GOT3 (cell line): ENCODE data around the gene SLC7A9.
"Not testable (repeated sequence)": the region's sequence is repeated elsewhere in the genome, so short reads cannot be mapped to it uniquely, and the experiment has no call there.

ENCODE experiments used
- DNase-seq: peaks from one replicate; lab custom pipeline; 2025; ENCODE audit warnings: mixed read lengths; lab: John Stamatoyannopoulos, UW

The SLC7A9 gene

GRCh38 chr19:32881766-32882165 is 12.2 kb upstream of the SLC7A9 start:
- no peak for DNase-seq

- DNase-seq: no peak
These were observed 11.1 kb upstream of the SLC7A9 start for GRCh38 chr19:32880622-32881021.

GRCh38 chr19:32879741-32880140 is 10.2 kb upstream of the SLC7A9 start:
- no peak for DNase-seq

GRCh38 chr19:32878988-32879387 is 9.4 kb upstream of the SLC7A9 start:
- no peak for DNase-seq

- no peak for DNase-seq
These were observed 8.6 kb upstream of the SLC7A9 start for GRCh38 chr19:32877977-32878745.

- DNase-seq: no peak
These were observed 7.9 kb upstream of the SLC7A9 start for GRCh38 chr19:32877323-32877912.

DNA sequence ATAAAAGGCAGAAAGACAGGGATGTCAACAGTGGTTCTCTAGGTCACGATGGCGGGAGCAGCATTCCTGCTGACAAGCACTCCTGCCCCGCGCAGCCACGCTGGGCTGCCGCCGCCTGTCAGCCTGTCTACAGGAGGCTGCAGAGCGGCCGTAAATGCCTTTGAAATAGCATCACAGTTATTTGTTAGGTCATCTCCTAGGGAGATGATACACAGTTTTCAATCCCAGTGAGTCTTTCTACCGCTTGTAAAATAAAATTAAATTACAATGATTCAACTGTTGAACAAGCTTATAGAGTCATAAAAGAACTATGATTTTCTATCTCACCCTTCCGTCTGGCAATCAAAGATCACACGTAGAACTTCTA is 7.3 kb upstream of the SLC7A9 start:
- DNase-seq: no peak

GRCh38 chr19:32876236-32876918 is 6.8 kb upstream of the SLC7A9 start:
- DNase-seq: no peak

GRCh38 chr19:32875428-32875827 is 5.9 kb upstream of the SLC7A9 start:
- no peak for DNase-seq

- DNase-seq: no peak
These were observed 5.0 kb upstream of the SLC7A9 start for GRCh38 chr19:32874605-32875004.

DNA sequence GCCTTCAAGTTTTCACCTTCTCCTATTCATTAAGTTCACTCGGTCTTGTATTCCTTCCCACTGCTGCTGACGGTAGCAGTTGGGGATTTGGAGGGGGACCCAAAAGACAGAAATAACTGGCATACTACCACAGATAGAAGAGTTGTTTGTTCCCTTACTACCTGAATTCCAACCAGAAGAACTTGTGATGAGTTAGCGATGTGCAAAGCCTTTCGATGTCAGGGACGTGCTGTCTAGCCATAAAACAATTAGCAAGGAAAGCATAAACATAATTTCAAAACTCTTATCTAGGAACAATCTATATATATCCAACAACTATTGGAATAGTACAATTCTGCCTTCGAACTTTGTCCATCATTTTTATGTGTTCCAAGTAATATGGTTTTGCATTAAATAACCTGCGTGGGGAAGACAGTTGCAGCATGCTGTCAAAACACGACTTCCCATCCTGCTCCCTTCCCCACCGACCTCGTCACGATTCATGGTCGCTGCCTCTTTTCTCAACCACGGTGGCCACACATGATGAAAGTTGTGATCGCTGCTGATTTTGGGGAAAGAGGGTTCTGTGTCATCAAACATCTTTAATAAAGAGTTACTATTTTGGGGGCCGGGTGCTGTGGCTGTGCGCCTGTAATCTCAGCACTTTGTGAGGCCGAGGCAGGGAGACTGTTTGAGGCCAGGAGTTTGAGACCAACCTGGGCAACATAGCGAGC is 3.8 kb upstream of the SLC7A9 start:
- DNase-seq: no peak

DNA sequence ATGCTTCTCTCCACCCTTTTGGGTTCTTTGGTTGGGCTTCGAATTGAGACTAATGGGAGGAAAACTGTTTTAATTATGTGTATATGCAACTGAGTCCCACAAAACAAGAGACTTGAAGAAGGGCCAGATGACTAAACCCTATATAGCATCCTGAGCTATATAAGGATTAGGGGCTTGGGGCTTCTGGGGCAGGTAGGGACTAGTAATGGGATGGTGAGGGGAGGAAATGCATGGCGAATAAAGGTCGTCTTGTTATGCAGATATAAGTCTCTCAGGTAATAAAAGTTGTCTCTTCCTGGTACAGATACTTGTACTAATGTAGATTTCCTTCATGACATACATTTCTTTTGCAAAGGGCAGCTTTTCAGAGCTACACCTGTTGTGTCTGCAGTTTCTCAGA is 2.8 kb upstream of the SLC7A9 start:
- no peak for DNase-seq

GRCh38 chr19:32870981-32871451 is 1.4 kb upstream of the SLC7A9 start:
- no peak for DNase-seq

DNA sequence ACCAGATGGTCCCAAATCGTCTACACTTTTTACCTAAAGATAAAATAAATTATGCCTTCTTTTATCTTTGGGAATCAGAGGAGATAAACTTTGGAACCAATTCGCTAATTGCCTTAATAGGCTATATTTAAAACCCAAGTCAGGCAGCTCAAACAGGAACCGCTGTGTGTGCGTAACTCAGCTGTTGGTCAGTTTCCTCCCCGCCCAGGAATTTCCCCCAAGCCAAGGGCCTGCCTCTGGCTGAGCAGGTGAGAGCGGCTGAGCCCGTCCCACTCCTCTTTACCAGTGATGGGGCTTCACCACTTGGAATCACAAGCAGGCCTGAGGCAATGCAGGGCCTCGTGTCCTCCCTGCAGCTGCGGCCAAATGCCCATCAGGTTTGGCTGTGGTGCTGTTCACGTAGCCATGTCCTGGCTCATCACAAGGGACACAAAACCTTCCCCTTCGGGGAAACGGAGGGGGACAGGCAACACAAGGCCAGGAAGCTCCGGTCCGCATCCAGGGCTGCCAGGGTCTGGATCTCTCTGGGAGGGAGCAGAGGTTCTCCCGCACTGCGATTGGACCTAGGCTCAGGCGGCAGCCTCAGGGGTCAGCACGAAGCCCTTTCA is 503 bp upstream of the SLC7A9 start:
- no peak for DNase-seq

DNA sequence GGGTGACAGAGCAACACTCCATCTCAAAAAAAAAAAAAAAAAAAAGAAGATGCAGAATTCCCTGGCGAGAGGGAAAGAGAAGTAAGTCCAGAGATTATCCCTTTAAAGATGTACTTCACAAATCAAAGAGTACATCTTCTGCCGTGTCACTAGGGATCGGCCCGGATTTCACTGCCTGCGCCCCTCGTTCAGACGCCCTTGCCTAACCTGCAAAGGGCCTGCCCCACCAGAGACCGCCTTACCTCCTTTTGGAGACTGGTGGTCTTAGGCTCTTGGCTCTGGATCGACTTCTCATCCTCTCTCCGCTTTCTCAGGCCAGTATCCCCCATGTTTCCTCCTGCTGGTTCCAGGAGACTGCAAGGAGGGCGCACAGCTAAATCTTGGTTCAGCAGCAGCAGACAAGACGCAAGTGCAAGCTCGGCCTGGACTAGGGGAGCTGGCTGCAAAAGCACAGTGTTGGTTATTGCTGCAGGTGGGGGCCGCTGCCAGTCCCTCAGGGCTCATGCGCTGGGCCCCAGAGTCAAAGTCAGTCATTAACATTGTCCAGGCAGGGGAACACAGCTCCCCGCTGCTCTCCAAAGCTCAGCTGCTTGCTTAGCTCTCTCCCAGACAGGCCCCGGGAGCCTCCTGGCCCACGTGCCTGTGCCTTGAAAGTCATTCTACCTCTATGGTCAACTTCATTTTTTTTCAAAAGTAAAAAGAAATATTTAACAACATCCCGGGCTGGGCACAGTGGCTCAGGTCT is 1.2 kb downstream of the SLC7A9 start:
- DNase-seq: no peak

GRCh38 chr19:32867436-32867835 is 2.1 kb downstream of the SLC7A9 start:
- DNase-seq: not testable (repeated sequence)

DNA sequence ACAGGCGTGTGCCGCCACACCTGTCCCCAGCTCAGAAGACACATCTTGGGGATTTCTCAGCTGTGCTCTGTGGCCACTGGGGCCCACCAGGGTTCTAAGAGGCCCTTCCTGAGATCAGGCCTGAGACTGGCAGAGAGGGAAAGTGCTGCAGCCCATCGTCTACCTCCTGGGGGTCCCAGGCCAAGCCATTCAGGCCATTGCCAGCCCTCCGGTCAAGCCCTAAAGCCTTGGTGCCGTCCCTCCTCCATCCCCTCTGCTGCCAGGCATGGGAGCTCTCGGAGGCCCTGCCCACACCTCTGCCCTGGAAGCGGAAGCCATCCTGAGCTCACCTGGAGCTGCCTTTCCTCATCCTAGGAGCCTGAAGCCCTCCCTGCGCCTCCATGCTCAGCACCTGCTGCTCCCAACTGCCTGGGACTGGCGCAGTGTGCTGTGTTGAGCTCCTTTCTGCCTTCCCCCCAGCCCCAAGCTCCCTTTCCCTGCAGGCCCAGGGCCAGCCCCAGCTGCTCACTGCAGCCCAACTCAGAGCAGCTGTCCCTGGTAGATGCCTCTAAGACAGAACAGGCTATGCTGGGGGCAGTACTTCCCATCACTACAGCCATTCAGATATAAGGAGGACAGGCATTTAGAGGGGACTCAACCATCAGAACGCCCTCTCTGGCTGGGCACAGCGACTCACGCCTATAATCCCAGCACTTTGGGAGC is 2.9 kb downstream of the SLC7A9 start:
- no peak for DNase-seq

- DNase-seq: no peak
These were observed 3.5 kb downstream of the SLC7A9 start for GRCh38 chr19:32866061-32866460.

DNA sequence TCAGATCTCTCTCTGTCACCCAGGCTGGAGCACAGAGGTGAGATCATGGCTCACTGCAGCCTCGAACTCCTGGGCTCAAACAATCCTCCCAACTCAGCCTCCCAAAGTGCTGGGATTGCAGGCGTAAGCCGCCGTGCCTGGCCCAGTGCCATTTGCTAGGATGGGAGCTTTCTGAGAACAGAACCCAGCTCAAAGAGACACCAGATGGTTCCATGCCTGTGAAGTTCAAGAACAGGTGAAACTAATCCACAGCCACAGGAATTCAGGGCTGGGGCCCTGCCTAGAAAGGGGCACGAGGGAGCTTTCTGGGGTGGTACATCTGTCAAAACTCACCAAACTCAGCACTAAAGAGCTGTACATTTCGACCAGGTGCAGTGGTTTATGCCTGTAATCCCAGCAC is 4.2 kb downstream of the SLC7A9 start:
- DNase-seq: no peak

DNA sequence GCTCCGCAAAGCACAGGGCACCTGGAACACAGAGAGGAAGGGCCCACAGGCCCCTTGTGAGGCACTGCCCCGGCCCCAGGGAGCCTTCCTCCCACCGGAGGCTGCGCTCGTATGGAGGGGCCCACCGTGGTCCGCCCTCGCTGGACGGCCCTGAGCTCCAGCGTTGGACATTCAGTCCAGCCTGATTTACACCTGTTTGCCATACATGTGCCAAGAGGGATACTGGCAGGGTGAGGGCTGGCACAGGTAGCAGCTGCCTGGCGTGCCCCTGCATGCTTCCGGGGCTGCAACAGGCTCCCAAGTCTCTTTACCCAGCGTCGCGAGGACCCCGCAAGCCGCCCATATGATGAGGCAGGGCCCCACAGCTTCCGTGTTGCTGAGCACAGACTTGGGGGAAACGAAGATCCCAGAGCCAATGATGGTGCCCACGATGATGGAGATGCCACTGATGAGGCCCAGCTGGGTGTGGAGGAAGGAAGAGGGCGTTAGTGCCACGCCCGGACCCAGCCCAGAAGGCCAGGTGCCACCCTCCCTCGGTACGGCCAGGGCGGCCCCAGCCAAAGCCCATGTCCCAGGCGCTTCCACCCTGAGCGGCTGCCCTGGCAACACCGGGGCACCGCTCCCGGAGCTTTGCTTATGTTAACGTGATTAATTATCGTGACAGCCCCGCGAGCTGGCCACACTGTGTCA is 5.1 kb downstream of the SLC7A9 start:
- DNase-seq: no peak
